Loucy (cell line): ENCODE results near the gene PSMG1.
A peak's percentile ranks its signal among the peaks of the same experiment; 100 is the strongest.
"Not testable (repeated sequence)": the region's sequence is repeated elsewhere in the genome, so short reads cannot be mapped to it uniquely, and the experiment has no call there.

Source experiments
- H2AFZ ChIP-seq: fragments of 200-600 bp; sonication (generic); 2 replicates; pipeline ENCODE4 v1.6.0; 2016; ENCODE audit warnings: antibody characterized with exemption, mild to moderate bottlenecking, low read length, moderate library complexity
- H3F3A ChIP-seq: fragments of 200-600 bp; 2 replicates; pipeline ENCODE4 v1.6.0; 2016; ENCODE audit warnings: antibody characterized with exemption, low read depth, mild to moderate bottlenecking
- H3K27me3 ChIP-seq: fragments of 200-600 bp; sonication (generic); 2 replicates; pipeline ENCODE4 v1.6.1; 2014; ENCODE audit warnings: low read length, mild to moderate bottlenecking; ENCODE audit not compliant: insufficient read depth, poor library complexity, severe bottlenecking
- H3K36me3 ChIP-seq: fragments of 200-600 bp; sonication (generic); 2 replicates; pipeline ENCODE4 v1.6.1; 2016; ENCODE audit warnings: low read length; ENCODE audit not compliant: insufficient read depth
- H3K4me1 ChIP-seq: fragments of 200-600 bp; sonication (generic); 2 replicates; pipeline ENCODE4 v1.5.1; 2014; ENCODE audit warnings: low read length, mild to moderate bottlenecking; ENCODE audit not compliant: insufficient read depth, poor library complexity, severe bottlenecking
- H3K4me2 ChIP-seq: fragments of 200-600 bp; sonication (generic); 2 replicates; pipeline ENCODE4 v1.6.0; 2014; ENCODE audit warnings: antibody characterized with exemption, low read length, low read depth, mild to moderate bottlenecking; ENCODE audit not compliant: poor library complexity, severe bottlenecking
- H3K4me3 ChIP-seq: fragments of 200-600 bp; sonication (generic); 2 replicates; pipeline ENCODE4 v1.5.1; 2014; ENCODE audit warnings: low read length, mild to moderate bottlenecking, mixed read lengths; ENCODE audit not compliant: poor library complexity, severe bottlenecking
- H3K79me2 ChIP-seq: fragments of 200-600 bp; sonication (generic); 2 replicates; pipeline ENCODE4 v1.6.1; 2014; ENCODE audit warnings: low read length; ENCODE audit not compliant: insufficient read depth
- H3K9ac ChIP-seq: fragments of 200-600 bp; sonication (generic); 2 replicates; pipeline ENCODE4 v1.6.0; 2014; ENCODE audit warnings: mild to moderate bottlenecking, low read depth, low read length, moderate library complexity; ENCODE audit not compliant: poor library complexity, severe bottlenecking
- H3K9me2 ChIP-seq: fragments of 200-600 bp; sonication (generic); replicated peaks from 2 replicates; pipeline ENCODE4 v1.6.1; 2016; ENCODE audit warnings: low read depth, low read length, mixed read lengths
- H3K9me3 ChIP-seq: fragments of 200-600 bp; sonication (generic); 2 replicates; pipeline ENCODE4 v1.6.1; 2014; ENCODE audit warnings: mild to moderate bottlenecking, antibody characterized with exemption, low read length, low read depth; ENCODE audit not compliant: insufficient read depth
- H4K20me1 ChIP-seq: fragments of 200-600 bp; sonication (generic); 2 replicates; pipeline ENCODE4 v1.6.0; 2014; ENCODE audit warnings: antibody characterized with exemption, low read length, mild to moderate bottlenecking; ENCODE audit not compliant: insufficient read depth, poor library complexity, severe bottlenecking
- CTCF ChIP-seq: fragments of 200-600 bp; sonication (generic); conservative IDR thresholded peaks from 2 replicates; pipeline ENCODE4 v1.5.1; 2014; ENCODE audit warnings: mild to moderate bottlenecking, antibody characterized with exemption, low read length
- EZH2phosphoT487 ChIP-seq: fragments of 200-600 bp; IDR thresholded peaks from 2 replicates; pipeline ENCODE4 v1.6.1; 2018; ENCODE audit warnings: antibody characterized with exemption, mild to moderate bottlenecking, moderate library complexity, borderline replicate concordance

PSMG1 gene

GRCh38 chr21:39136711-39137110 is 46.5 kb downstream of the PSMG1 start:
- H3F3A ChIP-seq, result no peaks in the 10 kb centered on the region
- no peaks in the 10 kb centered on the region for H4K20me1 ChIP-seq
- H3K79me2 ChIP-seq, result no peaks in the 10 kb centered on the region
- H3K9me2 ChIP-seq, result no peaks in the 10 kb centered on the region
- no peaks in the 10 kb centered on the region for H3K4me1 ChIP-seq
- no peaks in the 10 kb centered on the region for H3K27me3 ChIP-seq
- TF ChIP-seq EZH2phosphoT487 (no peak), CTCF (no peak)
- no peak overlapping the region for H2AFZ ChIP-seq
- no peaks in the 10 kb centered on the region for H3K9me3 ChIP-seq
- no peaks in the 10 kb centered on the region for H3K36me3 ChIP-seq
- no peak overlapping the region for H3K4me3 ChIP-seq
- no peak overlapping the region for H3K4me2 ChIP-seq
- H3K9ac ChIP-seq, result no peak overlapping the region

GRCh38 chr21:39136138-39136537 is 47.1 kb downstream of the PSMG1 start:
- not testable (repeated sequence) for H2AFZ ChIP-seq, H3K4me1 ChIP-seq, H3K9ac ChIP-seq, H3F3A ChIP-seq, H4K20me1 ChIP-seq, H3K27me3 ChIP-seq, H3K36me3 ChIP-seq, H3K79me2 ChIP-seq, H3K9me2 ChIP-seq, H3K4me3 ChIP-seq, H3K4me2 ChIP-seq, H3K9me3 ChIP-seq
- TF ChIP-seq CTCF, result peak; percentile 50

- no peaks in the 10 kb centered on the region; the same call in 1 of the 2 replicates for H3K9me3 ChIP-seq
- H3K36me3 ChIP-seq, result no peaks in the 10 kb centered on the region
Observed at GRCh38 chr21:39134288-39134810, 48.9 kb downstream of the PSMG1 start.

More at GRCh38 chr21:39134288-39134810, 48.9 kb downstream of the PSMG1 start:
- no peaks in the 10 kb centered on the region for H3K9me2 ChIP-seq
- H2AFZ ChIP-seq, result no peak overlapping the region
- H4K20me1 ChIP-seq, result no peaks in the 10 kb centered on the region
- H3F3A ChIP-seq, result no peaks in the 10 kb centered on the region
- H3K4me3 ChIP-seq, result no peak overlapping the region
- H3K9ac ChIP-seq, result no peak overlapping the region
- H3K79me2 ChIP-seq, result no peaks in the 10 kb centered on the region
- no peaks in the 10 kb centered on the region for H3K27me3 ChIP-seq
- H3K4me1 ChIP-seq, result no peaks in the 10 kb centered on the region
- no peak overlapping the region for H3K4me2 ChIP-seq
- no peak for TF ChIP-seq CTCF
- TF ChIP-seq EZH2phosphoT487, result no peak
